HCT116 (cell line): ENCODE measurements around the gene SULT6B1. TPM values are rescaled to one million over a fixed set of nuclear protein-coding genes. Genes with fewer than 3 reads are reported as not detected.

Experiments
- ATAC-seq: fragments of 200-7000 bp; cut with Tn5 transposase; 2 replicates; pipeline ENCODE4 v1.9.1; 2020; ENCODE audit warnings: mild to moderate bottlenecking, moderate library complexity
- BruUV-seq: library from RNA; stranded (reverse); fragments of 400-500 nt; replicated peaks from 2 replicates; lab custom pipeline; 2021; lab: Mats Ljungman, UMichigan
- CTCF ChIA-PET: fragments of 300-600 bp; sonication (Branson Sonifier 250); formaldehyde crosslinking; loops from one replicate; lab custom pipeline; 2021; ENCODE audit warnings: antibody characterized with exemption; lab: Charles Lee
- POLR2A ChIA-PET: fragments of 300-600, 350-600 bp; sonication (Branson Sonifier 250); formaldehyde crosslinking; loops from one replicate; lab custom pipeline; 2021; ENCODE audit warnings: antibody characterized with exemption; lab: Charles Lee
- RAD21 ChIA-PET, 2 experiments: fragments of 300-600 bp; sonication (Branson Sonifier 250); formaldehyde crosslinking; loops; one replicate each; lab custom pipeline; 2023; ENCODE audit warnings: low total read pairs in 2 of 2; ENCODE audit not compliant: uncharacterized antibody in 2 of 2, unreplicated experiment in 2 of 2, low non-redundant PET in 1 of 2; lab: Charles Lee
- DNase-seq: peaks from one replicate; pipeline ENCODE4 v3.0.0-alpha.2; 2010; ENCODE audit warnings: low read depth, low spot score
- H2AFZ ChIP-seq: fragments of 200-600 bp; shearing (Covaris generic), sonication (generic); 2 replicates; pipeline ENCODE4 v1.6.1; 2017; ENCODE audit warnings: low read depth, mixed run types, mixed read lengths, antibody characterized with exemption, low read length; ENCODE audit not compliant: poor library complexity, severe bottlenecking
- H3K27ac ChIP-seq: 2 replicates; pipeline ENCODE4 v1.5.1; 2012; ENCODE audit warnings: low read depth, low read length
- H3K27me3 ChIP-seq: fragments of 200-600 bp; sonication (generic); 2 replicates; pipeline ENCODE4 v1.6.1; 2016; ENCODE audit warnings: mixed run types, low read length, mixed read lengths; ENCODE audit not compliant: insufficient read depth
- H3K36me3 ChIP-seq, 2 experiments: fragments of 200-500 bp in 1 of 2; fragments of 200-600 bp in 1 of 2; sonication (Bioruptor generic) in 1 of 2; sonication (generic) in 1 of 2; 2 replicates each; pipeline versions ENCODE4 v1.5.1 to v1.6.1; 2014 to 2016; ENCODE audit warnings: low read length in 2 of 2, inconsistent platforms in 1 of 2, mixed read lengths in 1 of 2, mixed run types in 1 of 2; ENCODE audit not compliant: insufficient read depth in 2 of 2, control insufficient read depth in 1 of 2
- H3K4me1 ChIP-seq, 2 experiments: fragments of 200-600 bp in 1 of 2; sonication (generic) in 1 of 2; 2 replicates each; pipeline versions ENCODE4 v1.5.1 to v1.6.1; 2012 to 2017; ENCODE audit warnings: low read length in 2 of 2, inconsistent platforms in 1 of 2, mild to moderate bottlenecking in 1 of 2, mixed read lengths in 1 of 2, mixed run types in 1 of 2, moderate library complexity in 1 of 2; ENCODE audit not compliant: insufficient read depth in 2 of 2, control insufficient read depth in 1 of 2
- H3K4me2 ChIP-seq: fragments of 200-600 bp; sonication (generic); 2 replicates; pipeline ENCODE4 v1.6.1; 2017; ENCODE audit warnings: mixed run types, low read length, mixed read lengths
- H3K4me3 ChIP-seq, 2 experiments: fragments of 200-600 bp in 1 of 2; sonication (generic) in 1 of 2; replicated peaks in 1 of 2; 2 replicates each; pipeline ENCODE4 v1.5.1; 2011 to 2016; ENCODE audit warnings: low read length in 2 of 2, control low read depth in 1 of 2, low read depth in 1 of 2, mild to moderate bottlenecking in 1 of 2, mixed read lengths in 1 of 2, mixed run types in 1 of 2
- H3K79me2 ChIP-seq: fragments of 200-600 bp; sonication (generic); 2 replicates; pipeline ENCODE4 v1.6.1; 2017; ENCODE audit warnings: mild to moderate bottlenecking, mixed run types, low read length, moderate library complexity, mixed read lengths; ENCODE audit not compliant: insufficient read depth
- H3K9ac ChIP-seq: fragments of 200-600 bp; sonication (generic); 2 replicates; pipeline ENCODE4 v1.6.1; 2016; ENCODE audit warnings: low read length, mixed read lengths
- H3K9me2 ChIP-seq: fragments of 200-600 bp; sonication (generic), shearing (Covaris generic); 2 replicates; pipeline ENCODE4 v1.6.1; 2017; ENCODE audit warnings: mixed run types, mild to moderate bottlenecking, moderate library complexity; ENCODE audit not compliant: insufficient read depth
- H3K9me3 ChIP-seq, 2 experiments: fragments of 200-500 bp in 1 of 2; fragments of 200-600 bp in 1 of 2; sonication (Bioruptor generic) in 1 of 2; sonication (generic) in 1 of 2; 2 replicates each; pipeline ENCODE4 v1.6.1; 2014 to 2017; ENCODE audit warnings: low read length in 2 of 2, mixed read lengths in 2 of 2, inconsistent platforms in 1 of 2, low read depth in 1 of 2, mild to moderate bottlenecking in 1 of 2, mixed run types in 1 of 2, moderate library complexity in 1 of 2; ENCODE audit not compliant: control insufficient read depth in 1 of 2, insufficient read depth in 1 of 2
- H4K20me1 ChIP-seq: fragments of 200-600 bp; sonication (generic), shearing (Covaris generic); 2 replicates; pipeline ENCODE4 v1.6.1; 2017; ENCODE audit warnings: mixed run types, mild to moderate bottlenecking, moderate library complexity; ENCODE audit not compliant: insufficient read depth
- CEBPB ChIP-seq: IDR thresholded peaks from 2 replicates; pipeline ENCODE4 v1.6.1; 2012; ENCODE audit warnings: low read depth
- CTCF ChIP-seq, 3 experiments: fragments of 200-600 bp in 1 of 3; sonication (generic) in 1 of 3; IDR thresholded peaks in 2 of 3; conservative IDR thresholded peaks in 1 of 3; 2 replicates each; pipeline ENCODE4 v1.5.1; 2012 to 2017; ENCODE audit warnings: low read depth in 2 of 3, low read length in 2 of 3, antibody characterized with exemption in 1 of 3, borderline replicate concordance in 1 of 3, control low read depth in 1 of 3, mild to moderate bottlenecking in 1 of 3, mixed read lengths in 1 of 3, mixed run types in 1 of 3, moderate library complexity in 1 of 3; ENCODE audit not compliant: insufficient read depth in 1 of 3
- EGR1 ChIP-seq: IDR thresholded peaks from 2 replicates; pipeline ENCODE4 v1.6.1; 2012; ENCODE audit warnings: low read depth
- REST ChIP-seq: IDR thresholded peaks from 2 replicates; pipeline ENCODE4 v1.6.1; 2012; ENCODE audit warnings: low read depth
- TCF7L2 ChIP-seq: IDR thresholded peaks from 2 replicates; pipeline ENCODE4 v1.7.0; 2011; ENCODE audit warnings: borderline replicate concordance, inconsistent platforms; ENCODE audit not compliant: insufficient read depth, insufficient read length; ENCODE audit errors: extremely low read depth
- intact Hi-C: fragments of 100-400 bp; cut with micrococcal nuclease; formaldehyde crosslinking; loops from 2 replicates; pipeline ENCODE4 v1.10.0; 2022
- total RNA-seq: library from RNA; stranded (reverse); gene quantifications from one replicate; pipeline ENCODE4 v1.2.1, GENCODE V29; 2021; ENCODE audit not compliant: unreplicated experiment

SULT6B1 gene
- total RNA-seq, 1 experiment from 2014 or later = not detected

- no peak overlapping the region for H2AFZ ChIP-seq
- CTCF ChIA-PET = no interaction called here
- no TSS peak for BruUV-seq
These were observed 14.7 kb downstream of the SULT6B1 start for GRCh38 chr2:37173741-37174140.

More at GRCh38 chr2:37173741-37174140, 14.7 kb downstream of the SULT6B1 start:
- Histone ChIP-seq H3K36me3 (no peaks in the 10 kb centered on the region), H3K27me3 (no peaks in the 10 kb centered on the region), H3K9me3 (no peaks in the 10 kb centered on the region), H4K20me1 (no peaks in the 10 kb centered on the region), H3K4me2 (no peak overlapping the region), H3K4me1 (no peaks in the 10 kb centered on the region), H3K9ac (no peak overlapping the region), H3K27ac (no peak overlapping the region), H3K9me2 (no peaks in the 10 kb centered on the region), H3K79me2 (no peaks in the 10 kb centered on the region), H3K4me3 (no peak overlapping the region)
- TF ChIP-seq CEBPB = no peak
- no peak for TF ChIP-seq REST
- no peak for TF ChIP-seq TCF7L2
- TF ChIP-seq CTCF (IDR thresholded peaks at IDR 0.05 in 2 of 3, conservative IDR thresholded peaks at IDR 0.05 in 1 of 3; ENCODE audit: borderline replicate concordance in 1 of 3, insufficient read depth in 1 of 3, low read depth in 2 of 3, low read length in 2 of 3) = no peak
- TF ChIP-seq EGR1 = no peak
- no peak for ATAC-seq
- DNase-seq = no peak
- ChIA-PET POLR2A (interaction anchor here (0.9 kb wide), 1 partner anchor 15 kb away, joined by 3 read pairs; no protein-coding TSS in a partner anchor), RAD21 (no interaction called here)
- intact Hi-C loops = no loop called here
